HL-60/S4 treated with retinoic acid at 250 ng/mL for 4 days and 3 days (cell line): ENCODE data around the gene KRTAP4-6.
"Not testable (repeated sequence)": the region's sequence is repeated elsewhere in the genome, so short reads cannot be mapped to it uniquely, and the experiment has no call there.

Experiments
- in situ Hi-C: fragments of 300-500 bp; cut with MboI; formaldehyde crosslinking; loops from 2 replicates; pipeline ENCODE4 v1.7.0; 2022; ENCODE audit warnings: low sequenced_read_pairs

The KRTAP4-6 gene

DNA sequence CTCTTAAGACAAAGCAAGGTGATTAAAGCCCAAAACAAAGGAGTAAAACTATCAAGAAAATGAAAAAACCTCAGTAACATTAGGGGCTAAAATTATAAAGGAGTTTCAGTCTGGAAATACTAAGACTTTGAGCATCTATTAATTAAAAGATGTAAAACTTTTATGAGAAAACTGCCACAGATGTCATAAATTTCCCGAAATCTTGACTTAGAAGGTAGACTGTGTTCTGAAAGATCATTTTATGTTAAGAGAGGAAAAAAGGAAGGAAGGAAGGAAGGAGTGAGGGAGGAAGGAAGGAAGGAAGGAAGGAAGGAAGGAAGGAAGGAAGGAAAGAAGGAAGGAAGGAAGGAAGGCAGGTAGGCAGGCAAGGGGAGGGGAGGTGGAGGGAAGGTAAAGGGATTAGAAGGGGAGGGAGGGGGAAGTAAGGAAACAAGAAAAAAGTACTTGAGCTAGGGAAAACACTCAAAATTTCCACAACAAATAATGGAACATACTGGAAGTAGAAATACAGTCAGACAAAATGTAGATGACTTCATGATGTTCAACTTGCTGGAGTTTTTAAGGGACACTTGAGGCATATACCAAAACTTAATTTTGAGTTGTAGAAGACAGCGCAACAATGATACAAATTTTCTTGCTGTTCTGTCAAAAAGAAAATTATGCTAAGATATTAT, 7.3 kb upstream of the KRTAP4-6 start:
- in situ Hi-C loops, result no loop called here

DNA sequence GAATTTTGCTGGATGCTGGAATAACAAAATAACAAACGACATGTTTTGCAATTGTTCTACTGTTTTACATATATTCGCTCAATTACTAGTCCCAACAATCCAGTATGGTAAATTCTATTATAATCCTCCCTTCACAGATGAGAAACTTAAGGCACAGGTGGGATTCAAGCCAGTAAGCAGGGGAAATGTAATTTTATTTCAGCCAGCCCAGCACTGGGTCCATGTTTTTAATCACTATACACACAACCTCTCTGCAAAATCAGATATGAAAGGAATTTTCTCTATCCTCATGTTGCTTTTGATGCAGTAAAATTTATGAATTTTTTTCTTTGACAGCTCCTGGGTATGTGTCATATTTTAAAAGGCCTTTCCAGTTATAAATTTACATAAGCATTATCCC, 4.9 kb upstream of the KRTAP4-6 start:
- in situ Hi-C loops, result no loop called here

DNA sequence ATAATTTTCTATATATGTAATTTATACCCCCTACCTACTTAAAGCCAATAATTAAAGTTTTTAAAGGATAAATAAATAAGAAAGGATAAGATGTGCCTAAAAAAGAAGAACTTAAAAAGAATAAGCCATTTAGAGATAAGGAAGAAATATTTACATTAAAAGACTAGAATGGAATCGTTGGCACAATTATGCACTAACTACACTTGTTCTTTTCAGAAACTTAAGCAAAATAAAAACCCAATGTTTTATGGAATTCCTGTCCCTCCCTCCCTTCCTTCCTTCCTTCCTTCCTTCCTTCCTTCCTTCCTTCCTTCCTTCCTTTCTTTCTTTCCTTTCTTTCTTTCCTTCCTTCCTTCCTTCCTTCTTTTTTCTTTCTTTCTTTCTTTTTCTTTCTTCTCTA, 4.5 kb upstream of the KRTAP4-6 start:
- in situ Hi-C loops, result no loop called here

DNA sequence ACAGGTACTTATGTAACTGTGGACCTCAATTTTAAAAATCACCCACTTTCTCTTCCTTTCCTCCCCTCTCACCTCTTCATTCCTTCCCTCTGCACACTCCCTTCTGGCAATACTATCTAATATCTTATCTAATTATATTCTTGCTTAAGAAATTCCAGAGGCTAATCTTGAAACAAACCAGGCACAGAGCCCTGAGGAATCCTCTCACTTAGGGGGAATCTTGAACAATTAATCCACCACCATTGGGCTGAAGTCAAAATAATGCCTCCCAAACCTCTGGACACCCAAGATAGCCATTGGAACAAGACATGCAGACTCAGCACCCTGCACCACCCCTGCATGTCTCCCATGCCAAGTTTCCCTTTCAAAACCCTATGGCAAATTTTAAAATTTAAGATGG, 1.0 kb upstream of the KRTAP4-6 start:
- in situ Hi-C loops, result no loop called here

GRCh38 chr17:41139865-41140264, 479 bp downstream of the KRTAP4-6 start:
- in situ Hi-C loops, result not testable (repeated sequence)

- in situ Hi-C loops, result no loop called here
Observed at GRCh38 chr17:41133880-41134735, 6.2 kb downstream of the KRTAP4-6 start.

GRCh38 chr17:41131979-41132378, 8.4 kb downstream of the KRTAP4-6 start:
- in situ Hi-C loops, result no loop called here

DNA sequence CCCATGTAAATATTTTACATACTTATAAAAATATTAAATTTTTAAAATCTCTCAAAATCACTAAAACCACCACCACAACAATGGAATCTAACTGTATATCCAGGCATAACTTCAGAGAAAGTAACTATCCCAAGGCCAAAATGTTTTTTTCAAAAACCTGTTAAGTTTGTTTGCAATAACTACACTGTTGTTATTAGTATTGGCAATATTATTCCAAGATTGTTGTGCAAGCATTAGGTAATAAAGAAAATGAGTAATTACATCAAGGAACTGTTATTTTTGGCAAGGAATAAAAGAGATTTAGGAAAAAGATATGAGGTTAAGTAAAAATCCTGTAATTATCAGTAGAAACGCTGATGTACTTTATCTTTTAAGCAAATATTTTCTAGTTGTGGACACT, 13.0 kb downstream of the KRTAP4-6 start:
- in situ Hi-C loops, result no loop called here

DNA sequence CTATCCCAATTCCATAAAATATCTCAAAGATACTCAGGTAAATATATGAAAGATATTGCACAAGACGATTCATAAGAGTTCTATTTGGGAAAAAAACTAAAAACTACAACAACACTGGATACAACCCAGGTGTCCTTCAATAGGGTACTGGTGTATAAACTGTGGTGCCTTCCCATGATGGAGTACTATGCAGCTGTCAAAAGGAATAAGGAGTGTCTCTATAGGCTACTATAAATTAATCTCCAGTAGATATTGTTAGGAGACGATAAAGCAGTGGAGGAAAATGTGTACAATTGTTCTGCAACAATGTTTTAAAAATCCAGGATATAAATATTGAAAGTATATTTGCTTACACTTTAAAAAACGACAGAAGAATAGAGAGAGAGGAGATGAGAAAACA, 13.9 kb downstream of the KRTAP4-6 start:
- in situ Hi-C loops, result no loop called here

GRCh38 chr17:41125064-41125463, 15.3 kb downstream of the KRTAP4-6 start:
- in situ Hi-C loops, result no loop called here

- in situ Hi-C loops, result not testable (repeated sequence)
Observed at GRCh38 chr17:41123991-41124371, 16.4 kb downstream of the KRTAP4-6 start, which contains the start of gene KRTAP4-12. Gene KRTAP4-12 (minus strand): TSS chr17:41124182. CDS start chr17:41124122, 60 bp downstream.

DNA sequence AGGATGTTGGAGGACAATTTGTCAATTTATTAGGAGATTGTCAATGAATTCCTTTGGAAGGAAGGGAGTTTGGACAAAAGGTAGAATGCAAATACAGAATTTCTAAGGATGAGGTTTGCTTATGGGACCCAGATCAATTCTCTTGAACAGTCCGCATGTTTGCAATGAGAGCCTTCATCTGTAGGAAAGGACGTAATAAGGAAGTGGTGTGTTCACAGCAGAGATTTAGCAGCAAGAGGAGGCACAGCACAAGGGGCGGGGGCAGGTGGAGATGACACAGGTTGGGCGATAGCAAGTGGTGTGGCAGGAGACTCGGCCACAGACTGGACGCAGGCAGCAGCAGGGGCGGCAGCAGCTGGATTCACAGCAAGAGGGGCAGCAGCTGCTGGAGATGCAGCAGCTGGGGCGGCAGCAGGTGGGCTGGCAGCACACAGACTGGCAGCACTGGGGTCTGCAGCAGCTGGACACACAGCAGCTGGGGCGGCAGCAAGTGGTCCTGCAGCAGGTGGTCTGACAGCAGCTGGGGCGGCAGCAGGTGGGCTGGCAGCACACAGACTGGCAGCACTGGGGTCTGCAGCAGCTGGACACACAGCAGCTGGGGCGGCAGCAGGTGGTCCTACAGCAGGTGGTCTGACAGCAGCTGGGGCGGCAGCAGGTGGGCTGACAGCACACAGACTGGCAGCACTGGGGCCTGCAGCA, 16.9 kb downstream of the KRTAP4-6 start:
- in situ Hi-C loops, result not testable (repeated sequence)

DNA sequence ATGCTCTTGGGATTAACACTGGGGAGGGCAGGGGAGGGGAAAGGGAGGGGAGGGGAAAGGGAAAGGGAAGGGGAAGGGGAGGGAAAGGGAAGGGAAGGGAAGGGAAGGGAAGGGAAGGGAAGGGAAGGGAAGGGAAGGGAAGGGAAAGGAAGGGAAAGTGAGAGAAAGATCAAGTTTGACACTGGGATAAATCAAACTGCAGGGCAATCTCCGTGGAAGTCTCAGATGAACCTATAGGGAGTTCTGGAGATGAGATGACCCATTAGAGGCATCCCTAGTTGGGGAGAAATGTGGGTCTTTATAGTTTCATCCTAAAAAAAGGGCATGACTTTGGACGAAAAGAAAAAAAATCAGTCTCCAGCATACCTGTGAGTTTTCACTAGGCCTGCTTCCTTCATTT, 18.6 kb downstream of the KRTAP4-6 start:
- in situ Hi-C loops, result no loop called here

DNA sequence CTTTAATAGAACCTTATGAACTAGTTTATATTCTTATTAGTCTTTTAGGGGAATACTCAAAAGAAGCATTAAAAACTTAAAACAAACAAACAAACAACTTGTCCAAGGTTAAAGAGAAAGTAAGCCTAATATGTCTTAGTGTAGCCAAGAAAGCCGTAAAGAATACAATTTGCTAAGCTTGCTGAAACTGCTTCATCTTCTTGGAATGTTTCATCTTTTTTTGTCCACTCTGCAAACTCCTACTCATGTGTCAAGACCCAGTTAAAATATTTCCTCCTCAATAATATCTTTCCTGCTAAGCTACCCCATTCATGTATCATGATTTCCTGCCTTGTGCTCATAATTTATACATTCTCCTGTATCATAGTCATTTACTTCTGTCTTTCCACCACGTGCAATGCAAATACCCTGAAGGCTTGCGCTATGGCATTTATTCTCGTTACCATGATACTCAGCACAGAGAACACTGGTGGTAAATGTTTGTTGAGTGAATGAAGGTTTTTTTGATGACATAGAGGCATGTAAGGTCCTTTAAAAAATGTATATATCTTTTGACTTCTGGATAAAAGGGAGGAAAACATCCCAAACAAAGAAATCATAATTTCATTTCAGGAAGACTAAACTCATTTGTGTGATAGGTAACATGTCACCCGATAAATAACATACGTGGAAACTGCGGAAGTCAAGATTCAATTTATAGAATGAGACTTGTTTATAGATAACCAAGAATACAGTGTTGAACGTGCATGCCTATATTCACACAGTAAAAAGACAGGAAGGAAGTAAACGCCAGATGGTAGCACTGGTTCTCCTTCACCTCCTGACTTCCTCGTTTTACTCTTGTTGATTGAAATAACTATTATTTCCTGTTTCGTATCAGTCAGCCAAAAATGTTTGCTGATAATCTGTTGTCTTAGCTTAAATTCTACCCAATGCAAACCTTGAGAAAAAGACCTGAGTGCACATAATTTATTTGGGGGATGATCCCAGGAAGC, 20.4 kb downstream of the KRTAP4-6 start:
- in situ Hi-C loops, result not testable (repeated sequence)

DNA sequence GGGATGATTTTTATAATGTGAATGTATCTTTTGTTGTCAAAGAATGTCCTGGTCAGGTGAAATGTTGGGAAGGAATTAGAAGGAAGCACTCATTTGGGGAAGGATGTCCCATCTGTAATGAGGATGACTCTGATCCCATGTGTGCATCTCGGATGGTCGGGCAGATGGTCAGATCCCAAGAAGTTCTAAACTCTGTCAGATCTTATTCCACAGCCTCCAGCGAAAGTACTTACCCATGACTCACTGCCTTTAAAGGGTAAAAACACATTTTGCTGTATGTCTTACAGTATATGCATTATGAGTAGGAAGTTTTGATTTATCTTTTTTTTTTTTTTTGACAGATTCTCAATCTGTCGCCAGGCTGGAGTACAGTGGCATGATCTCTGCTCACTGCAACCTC, 21.6 kb downstream of the KRTAP4-6 start:
- in situ Hi-C loops, result no loop called here

DNA sequence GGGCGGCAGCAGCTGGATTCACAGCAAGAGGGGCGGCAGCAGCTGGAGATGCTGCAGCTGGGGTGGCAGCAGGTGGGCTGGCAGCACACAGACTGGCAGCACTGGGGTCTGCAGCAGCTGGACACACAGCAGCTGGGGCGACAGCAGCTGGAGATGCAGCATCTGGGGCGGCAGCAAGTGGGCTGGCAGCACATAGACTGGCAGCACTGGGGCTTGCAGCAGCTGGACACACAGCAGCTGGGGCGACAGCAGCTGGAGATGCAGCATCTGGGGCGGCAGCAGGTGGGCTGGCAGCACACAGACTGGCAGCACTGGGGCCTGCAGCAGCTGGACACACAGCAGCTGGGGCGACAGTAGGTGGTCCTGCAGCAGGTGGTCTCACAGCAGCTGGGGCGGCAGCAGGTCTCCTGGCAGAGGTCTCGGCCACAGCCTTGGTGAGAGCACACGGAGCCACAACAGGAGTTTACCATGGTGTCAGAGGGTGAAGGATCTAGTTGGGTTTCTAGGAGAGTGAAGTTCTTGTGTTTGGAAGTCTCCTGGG, 22.4 kb downstream of the KRTAP4-6 start, which contains the start of gene KRTAP4-11:
Gene KRTAP4-11, minus strand, starts transcription at position 528 of the 541 bp plus-strand sequence. Its CDS starts 58 bp downstream, at position 470.
- in situ Hi-C loops, result not testable (repeated sequence)

DNA sequence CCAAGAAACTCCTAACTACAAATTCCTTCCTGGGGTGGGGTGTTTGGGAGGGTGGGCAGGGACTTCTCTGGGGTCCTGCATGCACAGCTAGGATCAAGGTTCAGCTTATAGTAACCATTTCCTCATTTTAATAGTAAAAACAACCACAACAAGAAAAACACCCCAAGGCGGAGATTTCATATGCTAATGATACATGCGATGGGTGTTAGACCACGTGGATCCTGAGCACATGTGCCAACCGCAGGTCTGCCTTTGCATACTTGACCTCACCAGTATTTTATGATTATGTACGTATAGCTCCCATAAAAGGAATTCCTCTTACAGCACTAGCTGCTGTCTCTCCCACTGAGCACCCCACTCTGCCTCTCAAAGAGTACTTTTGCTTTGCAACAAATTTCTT, 24.0 kb downstream of the KRTAP4-6 start:
- in situ Hi-C loops, result no loop called here

DNA sequence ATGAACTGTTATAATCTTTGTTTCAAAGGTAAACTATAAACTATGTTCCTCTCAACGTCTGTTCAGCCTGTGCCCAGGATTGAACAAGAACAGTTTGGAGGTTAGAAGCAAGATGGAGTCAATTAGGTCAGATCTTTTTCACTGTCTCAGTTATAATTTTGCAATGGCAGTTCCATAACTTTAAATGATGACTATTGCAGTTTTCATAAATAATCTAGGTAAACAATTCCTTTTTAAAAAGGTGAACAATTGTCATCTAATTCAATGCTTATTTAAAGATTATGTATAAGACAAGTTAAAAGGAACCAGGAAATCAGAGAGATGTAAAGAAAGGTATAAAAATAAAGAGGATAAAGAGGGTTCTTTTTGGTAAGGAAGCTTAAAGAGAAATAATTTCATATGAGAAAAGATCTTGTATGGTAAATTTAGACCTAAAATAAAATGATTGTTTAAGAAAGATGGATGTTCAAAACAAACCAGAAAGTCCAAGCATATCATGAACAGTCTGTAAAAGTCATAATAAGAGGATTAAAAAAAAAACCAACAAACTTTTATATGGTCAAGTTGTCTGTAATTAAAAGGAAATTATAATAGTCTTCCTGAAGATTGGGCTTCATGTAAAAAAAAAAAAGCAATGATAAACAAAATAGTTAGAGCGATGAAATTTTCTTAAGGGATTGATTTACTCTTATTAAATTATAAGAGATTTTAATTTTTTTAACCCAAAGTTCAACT, 29.0 kb downstream of the KRTAP4-6 start:
- in situ Hi-C loops, result no loop called here

DNA sequence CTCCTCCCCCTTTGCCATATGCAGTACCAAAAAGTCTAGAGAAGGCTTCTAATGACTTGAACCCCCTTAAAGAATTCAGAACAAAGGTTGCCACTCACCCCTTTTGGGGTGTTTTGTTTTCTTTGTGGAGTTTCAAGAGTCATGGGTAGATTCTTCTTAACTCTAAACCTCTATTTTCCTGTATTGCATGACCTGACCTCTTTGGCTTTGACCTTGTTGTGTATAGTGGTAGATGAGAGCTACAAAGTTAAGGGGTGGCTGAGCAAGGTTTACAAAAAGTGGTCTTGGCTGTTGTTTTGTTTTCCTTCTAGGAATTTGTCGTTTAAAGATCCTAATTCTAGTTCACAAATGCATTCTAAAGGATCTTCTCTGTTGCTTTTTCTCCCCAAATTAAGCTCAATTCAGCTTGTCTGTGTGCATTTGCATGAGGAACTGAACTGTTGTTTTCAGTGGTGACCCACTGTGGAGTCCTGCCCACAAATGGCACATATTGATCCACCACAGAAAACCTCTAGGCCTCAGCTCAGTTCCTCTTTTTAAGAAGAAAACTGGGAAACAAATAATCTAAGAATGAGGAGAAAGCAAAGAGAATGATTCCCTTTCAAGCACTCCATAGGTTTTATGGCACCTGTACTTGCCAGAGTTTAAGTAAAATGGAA, 31.5 kb downstream of the KRTAP4-6 start:
- in situ Hi-C loops, result not testable (repeated sequence)
